MCF 10A (cell line): ENCODE measurements around the gene MRPL44. TPM values are rescaled to one million over a fixed set of nuclear protein-coding genes. Genes with fewer than 3 reads are reported as not detected.
"Not testable (repeated sequence)": the region's sequence is repeated elsewhere in the genome, so short reads cannot be mapped to it uniquely, and the experiment has no call there.

Experiments
- BruUV-seq: library from RNA; stranded (reverse); fragments of 400-500 nt; replicated peaks from 2 replicates; lab custom pipeline; 2021; lab: Mats Ljungman, UMichigan
- CTCF ChIA-PET: fragments of 300-600 bp; sonication (Branson Sonifier 250); formaldehyde crosslinking; extraction: SDS; loops from one replicate; lab custom pipeline; 2021; ENCODE audit warnings: antibody characterized with exemption, inconsistent platforms; lab: Yijun Ruan, JAX
- POLR2A ChIA-PET: fragments of 300-600, 350-650 bp; sonication (Branson Sonifier 250); formaldehyde crosslinking; extraction: SDS; loops from one replicate; lab custom pipeline; 2020; ENCODE audit warnings: antibody characterized with exemption, inconsistent platforms; lab: Yijun Ruan, JAX
- DNase-seq: peaks from one replicate; pipeline ENCODE4 v3.0.0-alpha.2; 2018; ENCODE audit not compliant: unreplicated experiment
- H3K27ac Mint-ChIP-seq: one replicate; pipeline ENCODE4 v1.8.0; 2022; ENCODE audit warnings: mild to moderate bottlenecking, low read depth, mixed read lengths; ENCODE audit not compliant: unreplicated experiment
- H3K27me3 Mint-ChIP-seq: one replicate; pipeline ENCODE4 v1.8.0; 2022; ENCODE audit warnings: mixed read lengths; ENCODE audit not compliant: insufficient read depth, unreplicated experiment
- H3K36me3 Mint-ChIP-seq: one replicate; pipeline ENCODE4 v1.8.0; 2022; ENCODE audit warnings: mild to moderate bottlenecking, moderate library complexity, mixed read lengths; ENCODE audit not compliant: insufficient read depth, unreplicated experiment
- H3K4me1 Mint-ChIP-seq: one replicate; pipeline ENCODE4 v1.8.0; 2022; ENCODE audit warnings: mixed read lengths; ENCODE audit not compliant: insufficient read depth, unreplicated experiment
- H3K4me3 Mint-ChIP-seq: one replicate; pipeline ENCODE4 v1.8.0; 2022; ENCODE audit warnings: mild to moderate bottlenecking, moderate library complexity, mixed read lengths; ENCODE audit not compliant: unreplicated experiment
- H3K9me3 Mint-ChIP-seq: one replicate; pipeline ENCODE4 v1.8.0; 2022; ENCODE audit warnings: mixed read lengths; ENCODE audit not compliant: unreplicated experiment
- CTCF ChIP-seq: fragments of 200-600 bp; IDR thresholded peaks from one replicate; pipeline ENCODE4 v1.8.0; 2022; ENCODE audit warnings: antibody characterized with exemption, mild to moderate bottlenecking; ENCODE audit not compliant: unreplicated experiment
- intact Hi-C: fragments of 100-400 bp; cut with micrococcal nuclease; formaldehyde crosslinking; loops from 2 replicates; pipeline ENCODE4 v1.14.1; 2022
- total RNA-seq: library from RNA; stranded (reverse); gene quantifications from 2 replicates; pipeline ENCODE4 v1.2.3, GENCODE V29; 2022

Gene MRPL44
- total RNA-seq, 1 experiment from 2014 or later, result 27.4 TPM

GRCh38 chr2:223935459-223936125, 21.7 kb upstream of the MRPL44 start:
- Mint-ChIP-seq H3K27me3 (no peaks in the 10 kb centered on the region), H3K27ac (no peak overlapping the region), H3K36me3 (peaks cover 8% of the 10 kb centered on the region), H3K4me3 (no peak overlapping the region), H3K9me3 (no peaks in the 10 kb centered on the region), H3K4me1 (peaks cover 17% of the 10 kb centered on the region)
- DNase-seq, result no peak
- ChIA-PET POLR2A (interaction anchor here (0.7 to 1.2 kb wide), 2 partner anchors 9 to 36 kb away, joined by 3 read pairs; no protein-coding TSS in a partner anchor), CTCF (interaction anchor here (0.7 to 0.8 kb wide), 2 partner anchors 21 to 25 kb away, joined by 3 read pairs; no protein-coding TSS in a partner anchor)
- intact Hi-C loops, result no loop called here
- no TSS peak for BruUV-seq
- no peak for TF ChIP-seq CTCF

- ChIA-PET POLR2A (no interaction called here), CTCF (interaction anchor here (1.1 kb wide), 1 partner anchor 10 kb away, joined by 3 read pairs; no protein-coding TSS in a partner anchor)
- TF ChIP-seq CTCF, result no peak
- peaks cover 27% of the 10 kb centered on the region for H3K4me1 Mint-ChIP-seq
- BruUV-seq, result no TSS peak
- no peak overlapping the region for H3K27ac Mint-ChIP-seq
- no peak for DNase-seq
- no peaks in the 10 kb centered on the region for H3K27me3 Mint-ChIP-seq
- H3K36me3 Mint-ChIP-seq, result peaks cover 14% of the 10 kb centered on the region
- no peaks in the 10 kb centered on the region for H3K9me3 Mint-ChIP-seq
- intact Hi-C loops, result no loop called here
- H3K4me3 Mint-ChIP-seq, result no peak overlapping the region
Observed at GRCh38 chr2:223936862-223937326, 20.4 kb upstream of the MRPL44 start.

GRCh38 chr2:223937535-223937934, 19.7 kb upstream of the MRPL44 start:
- CTCF ChIA-PET, result interaction anchor here (1.1 kb wide), 1 partner anchor 27 kb away, joined by 3 read pairs; no protein-coding TSS in a partner anchor
- TF ChIP-seq CTCF, result no peak
- POLR2A ChIA-PET, result no interaction called here
- no peaks in the 10 kb centered on the region for H3K9me3 Mint-ChIP-seq
- H3K4me3 Mint-ChIP-seq, result no peak overlapping the region
- no TSS peak for BruUV-seq
- no peak for DNase-seq
- intact Hi-C loops, result no loop called here
- H3K36me3 Mint-ChIP-seq, result peaks cover 14% of the 10 kb centered on the region
- no peaks in the 10 kb centered on the region for H3K27me3 Mint-ChIP-seq
- peaks cover 29% of the 10 kb centered on the region for H3K4me1 Mint-ChIP-seq
- H3K27ac Mint-ChIP-seq, result no peak overlapping the region

GRCh38 chr2:223939438-223939837, 17.8 kb upstream of the MRPL44 start:
- Mint-ChIP-seq H3K36me3 (peaks cover 20% of the 10 kb centered on the region), H3K4me1 (peaks cover 40% of the 10 kb centered on the region)
- BruUV-seq, H3K27me3 Mint-ChIP-seq, DNase-seq, CTCF ChIA-PET, H3K9me3 Mint-ChIP-seq, H3K27ac Mint-ChIP-seq, H3K4me3 Mint-ChIP-seq, intact Hi-C loops: not testable (repeated sequence)
- POLR2A ChIA-PET, result interaction anchor here (0.6 to 1.0 kb wide), 2 partner anchors 9 to 730 kb away, joined by 3 read pairs; no protein-coding TSS in a partner anchor
